ENCODE results near the gene PARP1.

PARP1 gene

DNA sequence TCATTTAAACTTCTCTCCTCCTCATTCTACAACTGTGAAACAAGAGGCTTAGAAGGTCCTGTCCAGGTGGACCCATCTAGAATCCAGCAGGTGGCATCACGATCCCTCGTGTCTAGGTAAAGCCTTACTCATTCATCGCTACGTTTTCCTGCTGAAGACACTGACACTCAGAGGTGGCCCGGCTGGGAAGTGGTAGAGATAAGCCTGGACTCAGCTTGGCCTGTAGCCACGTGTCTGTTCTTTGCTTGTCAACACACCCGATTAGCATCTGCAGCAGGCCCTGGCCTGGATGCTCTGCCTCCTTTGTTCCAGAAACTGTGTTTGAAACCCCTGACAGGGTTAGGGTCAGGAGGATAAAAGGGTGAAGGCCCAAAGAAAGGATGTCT lies 43.4 kb downstream of the PARP1 start:
- peak; percentile 19 for DNase-seq (ENCODE audit: low read depth)
- no peak overlapping the region for H3K4me3 ChIP-seq (ENCODE audit: low read depth, low read length)
- TF ChIP-seq, protein P1, sequence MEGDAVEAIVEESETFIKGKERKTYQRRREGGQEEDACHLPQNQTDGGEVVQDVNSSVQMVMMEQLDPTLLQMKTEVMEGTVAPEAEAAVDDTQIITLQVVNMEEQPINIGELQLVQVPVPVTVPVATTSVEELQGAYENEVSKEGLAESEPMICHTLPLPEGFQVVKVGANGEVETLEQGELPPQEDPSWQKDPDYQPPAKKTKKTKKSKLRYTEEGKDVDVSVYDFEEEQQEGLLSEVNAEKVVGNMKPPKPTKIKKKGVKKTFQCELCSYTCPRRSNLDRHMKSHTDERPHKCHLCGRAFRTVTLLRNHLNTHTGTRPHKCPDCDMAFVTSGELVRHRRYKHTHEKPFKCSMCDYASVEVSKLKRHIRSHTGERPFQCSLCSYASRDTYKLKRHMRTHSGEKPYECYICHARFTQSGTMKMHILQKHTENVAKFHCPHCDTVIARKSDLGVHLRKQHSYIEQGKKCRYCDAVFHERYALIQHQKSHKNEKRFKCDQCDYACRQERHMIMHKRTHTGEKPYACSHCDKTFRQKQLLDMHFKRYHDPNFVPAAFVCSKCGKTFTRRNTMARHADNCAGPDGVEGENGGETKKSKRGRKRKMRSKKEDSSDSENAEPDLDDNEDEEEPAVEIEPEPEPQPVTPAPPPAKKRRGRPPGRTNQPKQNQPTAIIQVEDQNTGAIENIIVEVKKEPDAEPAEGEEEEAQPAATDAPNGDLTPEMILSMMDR (IDR thresholded peaks at IDR 0.05; ENCODE audit: control insufficient read depth, extremely low read depth, insufficient read depth) = no peak

DNA sequence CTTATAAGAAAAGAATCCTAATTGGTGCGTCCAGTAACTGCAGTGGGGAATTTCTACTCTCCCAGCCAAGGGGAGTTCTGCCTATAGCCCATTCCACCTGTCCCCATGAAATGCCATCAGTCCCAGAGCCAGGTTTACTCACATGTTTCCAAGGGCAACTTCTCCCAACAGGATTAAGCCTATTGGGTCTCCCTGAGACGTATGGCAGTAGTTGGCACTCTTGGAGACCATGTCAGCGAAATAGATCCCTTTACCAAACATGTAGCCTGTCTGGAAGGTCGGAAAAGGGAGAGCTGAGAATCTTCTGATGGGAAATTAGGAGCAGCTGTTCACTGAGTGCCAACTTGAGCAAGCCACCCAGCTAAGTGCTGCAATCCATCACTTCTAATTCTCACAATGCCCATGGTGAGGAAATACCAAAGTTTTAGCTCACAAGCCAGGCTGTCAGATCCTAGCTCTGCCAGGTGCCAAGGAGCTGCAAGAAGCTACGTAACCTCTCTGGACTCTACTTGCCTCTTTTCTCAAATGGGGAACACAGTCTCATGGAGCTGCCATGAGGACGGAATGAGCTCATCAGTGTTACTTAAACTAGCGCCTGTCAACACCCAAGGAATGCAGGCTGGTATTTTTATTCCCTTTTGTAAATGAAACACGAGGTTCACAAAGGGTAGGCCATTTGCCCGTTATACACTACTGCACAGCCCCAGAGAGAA lies 43.9 kb downstream of the PARP1 start:
- DNase-seq (ENCODE audit: low read depth) = no peak

DNA sequence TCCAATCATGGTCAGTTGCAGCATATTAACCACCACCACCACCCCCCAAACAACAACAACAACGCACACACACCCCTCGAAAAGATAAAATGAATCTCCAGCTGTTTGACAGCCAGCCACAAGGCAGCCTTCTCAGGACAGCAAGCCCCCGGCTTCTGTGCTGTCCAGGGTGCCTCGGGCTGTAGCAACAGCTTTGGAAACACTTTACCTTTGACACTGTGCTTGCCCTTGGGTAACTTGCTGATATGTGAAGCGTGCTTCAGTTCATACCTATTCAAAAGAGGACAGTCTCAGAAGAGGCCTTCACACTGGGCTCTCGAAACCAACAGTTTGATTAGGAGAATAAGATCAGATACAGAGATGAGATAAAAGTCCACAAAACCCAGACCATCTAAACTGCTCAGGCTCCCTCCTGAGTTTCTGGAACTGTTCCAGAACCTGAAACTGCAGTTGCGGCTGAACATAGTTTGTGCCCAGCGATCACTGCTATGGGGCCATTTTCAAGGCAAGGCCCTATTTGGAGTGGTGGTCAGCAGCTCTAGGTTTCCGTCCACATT lies 44.9 kb downstream of the PARP1 start:
- no peak for DNase-seq (ENCODE audit: low read depth)

More for the DNA sequence above, 43.9 kb downstream of the PARP1 start:
- H3K4me3 ChIP-seq (ENCODE audit: low read depth, low read length) = no peak overlapping the region
- TF ChIP-seq, protein P1 (IDR thresholded peaks at IDR 0.05; ENCODE audit: control insufficient read depth, extremely low read depth, insufficient read depth) = no peak

DNA sequence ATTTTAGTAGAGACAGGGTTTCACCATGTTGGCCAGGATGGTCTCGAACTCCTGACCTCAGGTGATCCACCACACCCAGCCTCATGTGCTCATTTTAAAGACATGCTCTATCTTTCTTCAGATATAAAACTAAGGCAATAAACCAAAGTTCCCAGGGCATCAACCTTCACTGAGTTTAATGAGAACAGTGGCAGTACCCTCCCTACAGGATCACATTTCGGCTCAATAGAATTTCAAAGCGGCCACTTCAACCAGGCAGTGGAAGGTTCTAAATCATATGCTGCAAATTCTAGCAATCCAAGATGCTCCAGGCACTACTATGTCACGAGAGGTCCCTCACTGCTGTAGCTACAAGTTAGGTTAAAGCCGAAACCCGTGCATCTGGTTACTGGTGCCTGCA lies 45.5 kb downstream of the PARP1 start:
- TF ChIP-seq, protein P1 (IDR thresholded peaks at IDR 0.05; ENCODE audit: control insufficient read depth, extremely low read depth, insufficient read depth) = no peak
- no peak overlapping the region for H3K4me3 ChIP-seq (ENCODE audit: low read depth, low read length)
- no peak for DNase-seq (ENCODE audit: low read depth)

More for the DNA sequence above, 44.9 kb downstream of the PARP1 start:
- TF ChIP-seq, protein P1 (IDR thresholded peaks at IDR 0.05; ENCODE audit: control insufficient read depth, extremely low read depth, insufficient read depth) = no peak
- H3K4me3 ChIP-seq (ENCODE audit: low read depth, low read length) = no peak overlapping the region

DNA sequence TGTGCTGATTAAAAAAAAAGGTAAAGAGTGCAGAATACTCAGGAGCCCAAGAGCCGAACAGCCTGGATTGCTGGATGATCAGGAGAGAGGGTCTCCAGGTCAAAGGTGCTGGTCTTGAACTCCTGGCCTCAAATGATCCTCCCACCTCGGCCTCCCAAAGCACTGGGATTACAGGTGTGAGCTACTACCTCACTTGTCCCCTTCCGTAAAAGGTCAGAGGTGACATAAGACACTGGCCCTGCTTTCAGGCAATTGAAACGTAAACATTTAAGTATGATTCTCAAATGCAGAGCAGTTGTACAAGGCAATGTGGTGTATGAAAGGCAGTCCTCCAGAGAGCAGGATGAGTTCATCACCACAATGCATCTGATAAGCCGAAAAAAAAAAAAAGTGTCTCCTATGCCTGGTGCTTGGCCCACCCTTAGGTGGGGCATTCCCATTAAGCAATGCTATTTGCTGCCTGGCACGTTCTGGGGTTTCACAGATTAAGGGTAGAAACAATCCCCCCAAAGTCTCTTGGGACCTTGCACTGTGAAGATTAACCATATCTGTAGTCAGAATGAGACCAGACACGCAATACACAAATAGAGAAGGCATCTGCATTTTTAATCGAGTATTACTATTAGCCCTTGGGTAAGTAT lies 47.7 kb downstream of the PARP1 start:
- TF ChIP-seq, protein P1 (IDR thresholded peaks at IDR 0.05; ENCODE audit: control insufficient read depth, extremely low read depth, insufficient read depth) = no peak
- no peak for DNase-seq (ENCODE audit: low read depth)

DNA sequence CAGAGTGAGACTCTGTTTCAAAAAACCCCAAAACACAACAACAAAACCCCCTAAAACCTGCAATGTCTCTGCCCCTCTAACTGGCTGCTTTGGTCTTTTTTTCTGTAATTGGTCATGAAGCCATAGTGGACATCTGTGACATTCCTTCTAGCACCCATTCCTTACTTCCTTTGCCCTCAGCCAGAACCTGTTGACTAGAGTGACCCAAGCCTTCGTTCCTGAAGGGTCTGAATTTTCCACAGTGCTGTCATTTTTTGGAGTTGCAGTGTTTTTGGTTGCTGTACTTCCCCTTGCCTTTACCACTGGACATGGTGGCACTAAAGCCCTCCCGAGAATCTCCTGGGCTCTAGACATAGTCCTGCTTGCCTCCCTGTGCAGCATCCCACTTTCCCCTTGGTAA lies 50.5 kb downstream of the PARP1 start:
- TF ChIP-seq, protein P1 (IDR thresholded peaks at IDR 0.05; ENCODE audit: control insufficient read depth, extremely low read depth, insufficient read depth) = no peak
- DNase-seq (ENCODE audit: low read depth) = no peak
- no peak overlapping the region for H3K4me3 ChIP-seq (ENCODE audit: low read depth, low read length)

More for the DNA sequence above, 47.7 kb downstream of the PARP1 start:
- H3K4me3 ChIP-seq (ENCODE audit: low read depth, low read length) = no peak overlapping the region

Data from LNCaP clone FGC (cell line).